CD4-positive, CD25-positive, alpha-beta regulatory T cell (primary cell): ENCODE results near the gene SLC25A23. TPM values are rescaled to one million over a fixed set of nuclear protein-coding genes. Genes with fewer than 3 reads are reported as not detected.
"Not testable (repeated sequence)": the region's sequence is repeated elsewhere in the genome, so short reads cannot be mapped to it uniquely, and the experiment has no call there.

Experiments used
- ATAC-seq, 2 donors: fragments of 150-1000 bp; cut with Tn5 transposase; one replicate each; pipeline ENCODE4 v1.10.0; 2021; ENCODE audit warnings: low read depth in 2 of 2, moderate number of reproducible peaks in 2 of 2, moderate library complexity in 1 of 2
- DNase-seq, 3 donors: peaks; one replicate each; pipeline versions ENCODE4 v3.0.0 to v3.0.0-alpha.2; 2012 to 2022; ENCODE audit warnings: mixed read lengths in 1 of 3
- H3K27ac ChIP-seq: one replicate; pipeline ENCODE4 v1.7.0; 2013; ENCODE audit warnings: mild to moderate bottlenecking, low read length; ENCODE audit not compliant: insufficient read depth, poor library complexity, severe bottlenecking
- H3K27me3 ChIP-seq: one replicate; pipeline ENCODE4 v1.7.0; 2013; ENCODE audit warnings: low read length; ENCODE audit not compliant: control insufficient read depth, insufficient read depth
- H3K36me3 ChIP-seq: one replicate; pipeline ENCODE4 v1.7.0; 2013; ENCODE audit warnings: mild to moderate bottlenecking, low read length, moderate library complexity; ENCODE audit not compliant: control insufficient read depth, insufficient read depth
- H3K4me1 ChIP-seq: 2 replicates; pipeline ENCODE4 v1.7.0; 2013; ENCODE audit warnings: mild to moderate bottlenecking, low read length; ENCODE audit not compliant: insufficient read depth, control insufficient read depth, poor library complexity, severe bottlenecking
- H3K4me3 ChIP-seq: one replicate; pipeline ENCODE4 v1.7.0; 2013; ENCODE audit warnings: low read depth, mild to moderate bottlenecking, low read length, moderate library complexity
- H3K9me3 ChIP-seq, 2 experiments: 1 replicate in 1 of 2; 2 replicates in 1 of 2; pipeline ENCODE4 v1.7.0; 2013; ENCODE audit warnings: low read length in 2 of 2, mild to moderate bottlenecking in 1 of 2, moderate library complexity in 1 of 2; ENCODE audit not compliant: control insufficient read depth in 2 of 2
- H3K27ac Mint-ChIP-seq, 3 donors: one replicate each; pipeline ENCODE4 v1.8.0; 2020 to 2022; ENCODE audit warnings: mild to moderate bottlenecking in 3 of 3, mixed read lengths in 3 of 3, moderate library complexity in 2 of 3
- H3K27me3 Mint-ChIP-seq: one replicate; pipeline ENCODE4 v1.8.0; 2022; ENCODE audit warnings: mild to moderate bottlenecking, mixed read lengths
- H3K36me3 Mint-ChIP-seq: one replicate; pipeline ENCODE4 v1.8.0; 2020; ENCODE audit warnings: mixed read lengths
- H3K4me1 Mint-ChIP-seq, 4 donors: one replicate each; pipeline ENCODE4 v1.8.0; 2020 to 2022; ENCODE audit warnings: mixed read lengths in 4 of 4, mild to moderate bottlenecking in 1 of 4
- H3K4me3 Mint-ChIP-seq, 4 donors: one replicate each; pipeline ENCODE4 v1.8.0; 2020 to 2022; ENCODE audit warnings: mild to moderate bottlenecking in 4 of 4, mixed read lengths in 4 of 4, moderate library complexity in 3 of 4
- H3K9me3 Mint-ChIP-seq, 7 donors: one replicate each; pipeline ENCODE4 v1.8.0; 2020 to 2022; ENCODE audit warnings: mixed read lengths in 7 of 7, mild to moderate bottlenecking in 3 of 7, moderate library complexity in 2 of 7
- polyA plus RNA-seq, 4 donors: library from polyadenylated mRNA; unstranded; fragments of 300-500 nt; fragmentation: Illumina TruSeq; gene quantifications; one replicate each; pipeline ENCODE4 v1.2.3, GENCODE V29; 2021
- total RNA-seq: library from RNA; stranded (reverse); gene quantifications from one replicate; pipeline ENCODE4 v1.2.3, GENCODE V29; 2022

The SLC25A23 gene
- total and polyA plus RNA-seq, 5 donors from 2014 or later: 6.6 to 14.7 (median 10.9) TPM

DNA sequence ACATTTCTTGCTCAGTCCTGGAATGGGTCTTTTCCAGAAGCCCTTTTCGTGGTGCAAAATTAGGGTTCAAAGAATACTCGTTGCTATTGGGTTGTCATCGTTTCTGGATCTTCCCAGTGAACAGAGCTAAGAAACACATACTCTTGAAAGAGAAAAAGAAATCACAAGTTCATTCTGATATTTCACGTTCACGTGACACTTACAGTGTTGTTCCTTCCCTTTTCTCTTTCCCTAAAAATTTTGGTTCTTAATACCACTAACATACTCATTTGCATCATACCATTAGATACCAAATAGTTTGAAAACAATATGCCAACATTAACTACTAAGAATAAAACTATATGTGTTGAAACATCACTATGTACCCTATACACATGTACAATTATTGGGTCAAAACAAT is 53.2 kb downstream of the SLC25A23 start:
- Histone ChIP-seq H3K4me1 (no peaks in the 10 kb centered on the region), H3K27me3 (no peaks in the 10 kb centered on the region), H3K36me3 (no peaks in the 10 kb centered on the region), H3K27ac (no peak overlapping the region), H3K4me3 (no peak overlapping the region), H3K9me3 (no peaks in the 10 kb centered on the region)
- no peak for ATAC-seq
- Mint-ChIP-seq H3K27me3 (no peaks in the 10 kb centered on the region), H3K36me3 (no peaks in the 10 kb centered on the region), H3K4me3 (peak overlapping the region in 1 of 4 donors; percentile 55), H3K9me3 (no peaks in the 10 kb centered on the region), H3K4me1 (no peaks in the 10 kb centered on the region), H3K27ac (no peak overlapping the region)
- no peak for DNase-seq

- H3K27ac ChIP-seq: no peak overlapping the region
- no peaks in the 10 kb centered on the region for H3K36me3 ChIP-seq
- Mint-ChIP-seq H3K4me1 (no peaks in the 10 kb centered on the region), H3K27ac (no peak overlapping the region), H3K27me3 (no peaks in the 10 kb centered on the region), H3K36me3 (no peaks in the 10 kb centered on the region), H3K9me3 (no peaks in the 10 kb centered on the region), H3K4me3 (peak overlapping the region in 1 of 4 donors; percentile 7)
- no peaks in the 10 kb centered on the region for H3K27me3 ChIP-seq
- no peaks in the 10 kb centered on the region for H3K4me1 ChIP-seq
- ATAC-seq: no peak
- H3K9me3 ChIP-seq: no peaks in the 10 kb centered on the region
- DNase-seq: no peak
- no peak overlapping the region for H3K4me3 ChIP-seq
Observed at GRCh38 chr19:6402837-6403608, 56.6 kb downstream of the SLC25A23 start.

DNA sequence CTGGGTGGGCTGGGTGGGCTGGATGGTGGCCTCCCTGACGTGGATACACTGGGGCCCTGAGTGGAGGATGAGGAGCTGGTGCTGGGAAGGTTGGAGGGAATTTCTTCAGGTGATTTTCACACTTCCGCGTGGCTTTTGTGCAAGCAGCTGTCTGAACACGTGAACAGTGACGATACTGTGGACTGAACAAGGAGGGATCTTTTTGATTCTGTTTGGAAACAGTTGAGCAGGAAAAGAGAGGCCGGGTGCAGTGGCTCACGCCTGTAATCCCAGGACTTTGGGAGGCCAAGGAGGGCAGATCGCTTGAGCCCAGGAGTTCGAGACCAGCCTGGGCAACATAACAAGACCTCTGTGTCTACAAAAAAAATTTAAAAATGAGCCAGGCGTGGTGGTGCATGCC is 57.5 kb downstream of the SLC25A23 start:
- Mint-ChIP-seq H3K9me3 (no peaks in the 10 kb centered on the region), H3K4me3 (no peak overlapping the region), H3K36me3 (no peaks in the 10 kb centered on the region), H3K27ac (no peak overlapping the region), H3K4me1 (no peaks in the 10 kb centered on the region), H3K27me3 (no peaks in the 10 kb centered on the region)
- ATAC-seq: no peak
- Histone ChIP-seq H3K9me3 (no peaks in the 10 kb centered on the region), H3K27me3 (no peaks in the 10 kb centered on the region), H3K4me1 (no peaks in the 10 kb centered on the region), H3K4me3 (no peak overlapping the region), H3K27ac (no peak overlapping the region), H3K36me3 (no peaks in the 10 kb centered on the region)
- DNase-seq: no peak

- not testable (repeated sequence) for H3K36me3 Mint-ChIP-seq, H3K9me3 ChIP-seq, H3K27ac Mint-ChIP-seq, ATAC-seq, H3K27ac ChIP-seq, H3K27me3 Mint-ChIP-seq, H3K36me3 ChIP-seq, H3K4me3 ChIP-seq, DNase-seq, H3K4me1 ChIP-seq, H3K9me3 Mint-ChIP-seq, H3K27me3 ChIP-seq, H3K4me1 Mint-ChIP-seq
- H3K4me3 Mint-ChIP-seq: peak overlapping the region in 1 of 4 donors; percentile 31
Observed at GRCh38 chr19:6400062-6400944, 59.3 kb downstream of the SLC25A23 start.

DNA sequence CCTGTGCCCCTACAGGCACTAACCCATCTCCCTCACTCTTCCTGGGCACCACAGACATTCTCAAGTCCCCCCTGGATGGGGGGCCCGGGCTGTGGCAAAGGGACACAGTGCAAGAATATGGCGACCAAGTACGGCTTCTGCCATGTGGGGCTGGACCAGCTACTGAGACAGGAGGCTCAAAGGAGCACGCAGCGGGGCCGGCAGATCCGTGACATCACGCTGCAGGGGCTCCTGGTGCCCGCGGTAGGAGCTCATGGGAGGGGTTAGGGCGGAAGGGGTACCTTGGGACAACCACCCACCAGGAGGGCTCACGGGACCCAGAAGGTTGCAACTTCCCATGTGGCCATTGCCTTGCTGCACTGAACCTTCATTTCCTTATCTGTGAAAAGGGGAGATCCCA is 63.3 kb downstream of the SLC25A23 start:
- no peak overlapping the region for H3K4me3 Mint-ChIP-seq
- no peak overlapping the region for H3K27ac Mint-ChIP-seq

GRCh38 chr19:6394831-6395230 is 64.8 kb downstream of the SLC25A23 start:
- Histone ChIP-seq H3K9me3 (no peaks in the 10 kb centered on the region), H3K27me3 (no peaks in the 10 kb centered on the region), H3K36me3 (no peaks in the 10 kb centered on the region), H3K4me1 (peaks cover 16% of the 10 kb centered on the region), H3K4me3 (no peak overlapping the region), H3K27ac (no peak overlapping the region)
- peaks cover 4 to 28% (median 18%) of the 10 kb centered on the region in 4 donors for H3K4me1 Mint-ChIP-seq
- ATAC-seq (no peak), DNase-seq (no peak)
- H3K36me3 Mint-ChIP-seq: peaks cover 3% of the 10 kb centered on the region
- peak overlapping the region; percentile 22 to 96 (median 62) for H3K4me3 Mint-ChIP-seq
- H3K9me3 Mint-ChIP-seq: peaks cover 0 to 2% (median 0%) of the 10 kb centered on the region in 7 donors
- H3K27me3 Mint-ChIP-seq: peaks cover 10% of the 10 kb centered on the region
- peak overlapping the region; percentile 33 to 98 (median 56) for H3K27ac Mint-ChIP-seq

More for the DNA sequence above, 63.3 kb downstream of the SLC25A23 start:
- Histone ChIP-seq H3K27me3 (no peaks in the 10 kb centered on the region), H3K9me3 (no peaks in the 10 kb centered on the region), H3K4me3 (no peak overlapping the region), H3K27ac (no peak overlapping the region), H3K36me3 (no peaks in the 10 kb centered on the region), H3K4me1 (peaks cover 16% of the 10 kb centered on the region)
- peaks cover 4 to 23% (median 14%) of the 10 kb centered on the region in 4 donors for H3K4me1 Mint-ChIP-seq
- ATAC-seq: no peak
- H3K36me3 Mint-ChIP-seq: no peaks in the 10 kb centered on the region
- H3K9me3 Mint-ChIP-seq: peaks cover 0 to 1% (median 0%) of the 10 kb centered on the region in 7 donors
- no peak for DNase-seq
- H3K27me3 Mint-ChIP-seq: peaks cover 10% of the 10 kb centered on the region

- peak overlapping the region; percentile 96 to 97 (median 96) for H3K4me3 Mint-ChIP-seq
- DNase-seq (peak in 1 of 3 donors; percentile 83), ATAC-seq (no peak)
- peaks cover 10% of the 10 kb centered on the region for H3K27me3 Mint-ChIP-seq
- Histone ChIP-seq H3K9me3 (no peaks in the 10 kb centered on the region), H3K4me1 (peaks cover 16% of the 10 kb centered on the region), H3K36me3 (peaks cover 5% of the 10 kb centered on the region), H3K27ac (peak overlapping the region; percentile 97), H3K4me3 (peak overlapping the region; percentile 83), H3K27me3 (no peaks in the 10 kb centered on the region)
- H3K36me3 Mint-ChIP-seq: peaks cover 3% of the 10 kb centered on the region
- peaks cover 4 to 28% (median 19%) of the 10 kb centered on the region in 4 donors for H3K4me1 Mint-ChIP-seq
- H3K9me3 Mint-ChIP-seq: peaks cover 0 to 2% (median 0%) of the 10 kb centered on the region in 7 donors
- H3K27ac Mint-ChIP-seq: peak overlapping the region in 2 of 3 donors; percentile 97 to 98
Observed at GRCh38 chr19:6393983-6394412, 65.6 kb downstream of the SLC25A23 start.
